ENCODE data around the gene CNOT1. TPM values are rescaled to one million over a fixed set of nuclear protein-coding genes. Genes with fewer than 3 reads are reported as not detected.

Gene CNOT1
- total and polyA plus RNA-seq, 7 donors = 57.6 to 112 (median 88.0) TPM

DNA sequence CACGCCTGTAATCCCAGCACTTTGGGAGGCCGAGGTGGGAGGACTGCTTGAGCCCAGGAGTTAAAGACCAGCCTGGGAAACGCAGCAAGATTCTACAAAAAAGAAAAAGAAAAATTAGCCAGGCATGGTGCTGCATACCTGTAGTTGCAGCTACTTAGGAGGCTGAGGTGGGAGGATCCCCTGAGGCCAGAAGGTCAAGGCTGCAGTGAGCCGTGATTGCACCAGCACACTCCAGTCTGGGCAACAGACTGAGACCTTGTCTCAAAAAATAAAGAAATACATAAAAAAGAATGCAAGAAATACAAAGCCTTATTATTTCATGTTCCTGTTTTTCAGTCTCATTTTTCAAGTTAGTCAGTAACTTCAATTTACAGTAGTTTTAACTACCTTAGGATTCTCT is 5.9 kb upstream of the CNOT1 start:
- Histone ChIP-seq H3K36me3 (ENCODE audit: insufficient read depth in 1 of 2, low read depth in 1 of 2) (no peaks in the 10 kb centered on the region), H3K27ac (no peak overlapping the region), H3K9me3 (no peaks in the 10 kb centered on the region), H3K4me1 (no peaks in the 10 kb centered on the region), H3K4me3 (no peak overlapping the region), H3K27me3 (ENCODE audit: insufficient read depth in 3 of 3, low read length in 2 of 3) (no peaks in the 10 kb centered on the region)
- ATAC-seq (no peak), DNase-seq (no peak)
- intact Hi-C loops (cut with DNase I) = no loop called here
- TF ChIP-seq, protein P1, sequence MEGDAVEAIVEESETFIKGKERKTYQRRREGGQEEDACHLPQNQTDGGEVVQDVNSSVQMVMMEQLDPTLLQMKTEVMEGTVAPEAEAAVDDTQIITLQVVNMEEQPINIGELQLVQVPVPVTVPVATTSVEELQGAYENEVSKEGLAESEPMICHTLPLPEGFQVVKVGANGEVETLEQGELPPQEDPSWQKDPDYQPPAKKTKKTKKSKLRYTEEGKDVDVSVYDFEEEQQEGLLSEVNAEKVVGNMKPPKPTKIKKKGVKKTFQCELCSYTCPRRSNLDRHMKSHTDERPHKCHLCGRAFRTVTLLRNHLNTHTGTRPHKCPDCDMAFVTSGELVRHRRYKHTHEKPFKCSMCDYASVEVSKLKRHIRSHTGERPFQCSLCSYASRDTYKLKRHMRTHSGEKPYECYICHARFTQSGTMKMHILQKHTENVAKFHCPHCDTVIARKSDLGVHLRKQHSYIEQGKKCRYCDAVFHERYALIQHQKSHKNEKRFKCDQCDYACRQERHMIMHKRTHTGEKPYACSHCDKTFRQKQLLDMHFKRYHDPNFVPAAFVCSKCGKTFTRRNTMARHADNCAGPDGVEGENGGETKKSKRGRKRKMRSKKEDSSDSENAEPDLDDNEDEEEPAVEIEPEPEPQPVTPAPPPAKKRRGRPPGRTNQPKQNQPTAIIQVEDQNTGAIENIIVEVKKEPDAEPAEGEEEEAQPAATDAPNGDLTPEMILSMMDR (IDR thresholded peaks at IDR 0.05) = no peak
- 89 to 94% (median 90%) methylated on average over 4 of the region's 4 CpGs for WGBS, 3 donors

GRCh38 chr16:58634265-58634802 is 4.7 kb upstream of the CNOT1 start:
- 70 to 86% (median 80%) methylated on average over 3 of the region's 3 CpGs for WGBS, 3 donors
- ATAC-seq (no peak), DNase-seq (no peak)
- no peak overlapping the region for H3K27ac ChIP-seq
- H3K4me1 ChIP-seq = no peaks in the 10 kb centered on the region
- H3K36me3 ChIP-seq (ENCODE audit: insufficient read depth in 1 of 2, low read depth in 1 of 2) = no peaks in the 10 kb centered on the region
- H3K4me3 ChIP-seq = no peak overlapping the region
- intact Hi-C loops (cut with DNase I) = no loop called here
- H3K9me3 ChIP-seq = no peaks in the 10 kb centered on the region
- H3K27me3 ChIP-seq (ENCODE audit: insufficient read depth in 3 of 3, low read length in 2 of 3) = no peaks in the 10 kb centered on the region
- TF ChIP-seq, protein P1 (IDR thresholded peaks at IDR 0.05) = no peak

DNA sequence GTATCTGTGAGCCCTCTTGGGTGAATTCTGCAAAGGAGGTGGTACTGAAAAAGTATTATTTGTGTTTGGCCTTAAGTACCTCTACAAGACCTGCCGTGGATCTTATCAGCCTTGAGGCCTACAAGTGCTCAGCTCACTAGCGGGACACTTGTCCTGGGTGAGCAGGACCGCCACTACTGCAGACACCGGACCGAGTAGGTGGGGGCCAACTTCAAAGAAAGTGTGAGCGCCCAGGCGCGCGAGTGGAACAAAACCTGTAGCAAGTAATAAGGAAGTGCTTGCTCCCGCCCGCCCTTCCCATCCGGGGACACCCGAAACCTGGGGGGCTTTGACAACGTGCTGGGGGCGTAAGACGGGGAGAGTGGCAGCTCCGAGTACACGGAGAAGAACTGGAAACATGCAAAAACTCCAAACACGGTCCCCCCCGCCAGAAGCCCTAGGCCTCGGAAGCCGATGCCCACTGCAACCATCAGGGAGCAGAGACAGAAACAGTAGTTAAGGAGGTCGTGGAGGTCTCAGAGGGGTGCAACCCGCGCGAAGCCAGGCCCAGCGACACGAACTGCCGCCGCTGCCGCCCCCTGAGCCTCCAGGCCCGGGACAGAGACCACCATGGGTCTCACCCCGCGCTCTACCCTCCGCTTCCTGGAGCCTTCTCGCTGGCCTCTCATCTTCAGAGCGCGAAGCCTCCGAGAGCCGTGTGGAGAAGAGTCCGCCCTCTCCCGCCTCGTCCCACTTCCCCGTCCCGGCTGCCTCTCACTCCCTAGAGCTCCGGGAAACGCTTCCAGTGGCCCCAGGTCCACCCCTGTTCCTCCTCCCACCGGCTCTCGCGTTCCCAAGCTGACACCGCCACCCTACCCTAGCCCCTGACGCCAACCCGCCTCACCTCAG is 537 bp downstream of the CNOT1 start:
- Histone ChIP-seq H3K4me1 (peaks cover 24% of the 10 kb centered on the region), H3K4me3 (peak overlapping the region; percentile 96), H3K36me3 (ENCODE audit: insufficient read depth in 1 of 2, low read depth in 1 of 2) (peaks cover under 1 to 14% of the 10 kb centered on the region in 2 donors), H3K27ac (peak overlapping the region; percentile 98), H3K9me3 (no peaks in the 10 kb centered on the region), H3K27me3 (ENCODE audit: insufficient read depth in 3 of 3, low read length in 2 of 3) (no peaks in the 10 kb centered on the region)
- WGBS, 3 donors = 0 to 1% (median 1%) methylated on average over 46 to 53 of the region's 53 CpGs
- ATAC-seq = peak; percentile 34 to 61 (median 38)
- intact Hi-C loops (cut with DNase I) = loop anchor here in 1 of 2 donors (5.0 kb wide), 1 partner anchor 112 kb away; the partner anchor contains the start of gene SETD6
- peak; percentile 44 to 75 for DNase-seq
- TF ChIP-seq, protein P1 (IDR thresholded peaks at IDR 0.05) = no peak

DNA sequence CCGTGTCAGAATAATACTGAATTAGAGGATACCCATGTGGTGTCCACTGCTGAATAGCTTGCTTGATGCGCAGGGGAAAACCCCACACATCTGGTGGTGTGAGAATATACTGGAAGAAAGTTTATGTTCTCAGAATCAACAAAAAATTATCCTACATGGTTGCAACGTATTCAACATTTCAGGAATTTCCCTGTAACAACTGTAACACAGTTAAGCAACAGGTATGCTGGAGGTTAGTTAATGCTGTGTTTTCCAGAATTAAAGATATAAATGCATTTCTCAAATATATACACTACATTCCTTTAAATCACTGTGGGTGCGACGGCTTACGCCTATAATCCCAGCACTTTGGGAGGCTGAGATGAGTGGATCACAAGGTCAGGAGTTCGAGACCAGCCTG is 5.4 kb downstream of the CNOT1 start:
- H3K9me3 ChIP-seq = no peaks in the 10 kb centered on the region
- DNase-seq (no peak), ATAC-seq (no peak)
- H3K27ac ChIP-seq = no peak overlapping the region
- peaks cover 24% of the 10 kb centered on the region for H3K4me1 ChIP-seq
- intact Hi-C loops (cut with DNase I) = no loop called here
- no peaks in the 10 kb centered on the region for H3K27me3 ChIP-seq (ENCODE audit: insufficient read depth in 3 of 3, low read length in 2 of 3)
- H3K4me3 ChIP-seq = no peak overlapping the region
- TF ChIP-seq, protein P1 (IDR thresholded peaks at IDR 0.05) = no peak
- peaks cover 3 to 48% of the 10 kb centered on the region in 2 donors for H3K36me3 ChIP-seq (ENCODE audit: insufficient read depth in 1 of 2, low read depth in 1 of 2)
- WGBS, 3 donors = 84 to 91% (median 91%) methylated on average over 7 of the region's 7 CpGs

Data from psoas muscle (tissue), 8 donors.